Dedifferentiated amniotic fluid mesenchymal stem cell (primary cell): Measurements from ENCODE around the gene TP63.
"Not testable (repeated sequence)": the region's sequence is repeated elsewhere in the genome, so short reads cannot be mapped to it uniquely, and the experiment has no call there.

Source experiments
- DNase-seq: peaks from one replicate; pipeline ENCODE4 v3.0.0-alpha.2; 2016; ENCODE audit errors: extremely low spot score

TP63 gene

GRCh38 chr3:189631373-189631408 is at the start of gene TP63:
TSS of gene TP63 (plus strand) at chr3:189631389. CDS start at chr3:189631516, 127 bp downstream.
- DNase-seq = no peak

GRCh38 chr3:189582179-189582578 is 49.0 kb upstream of the TP63 start:
- no peak for DNase-seq

GRCh38 chr3:189584645-189585044 is 46.5 kb upstream of the TP63 start:
- no peak for DNase-seq

- no peak for DNase-seq
These were observed 44.1 kb upstream of the TP63 start for GRCh38 chr3:189586941-189587663.

- no peak for DNase-seq
These were observed 43.5 kb upstream of the TP63 start for GRCh38 chr3:189587664-189588040.

- no peak for DNase-seq
These were observed 43.1 kb upstream of the TP63 start for GRCh38 chr3:189588070-189588469.

GRCh38 chr3:189588475-189589178 is 42.6 kb upstream of the TP63 start:
- peak; percentile 66 for DNase-seq

GRCh38 chr3:189589179-189589569 is 42.0 kb upstream of the TP63 start:
- DNase-seq = no peak

GRCh38 chr3:189590223-189590622 is 41.0 kb upstream of the TP63 start:
- DNase-seq = no peak

- no peak for DNase-seq
These were observed 37.6 kb upstream of the TP63 start for GRCh38 chr3:189593581-189593980.

GRCh38 chr3:189596078-189596979 is 34.9 kb upstream of the TP63 start:
- DNase-seq = not testable (repeated sequence)

GRCh38 chr3:189597918-189598317 is 33.3 kb upstream of the TP63 start:
- no peak for DNase-seq

GRCh38 chr3:189598530-189599225 is 32.5 kb upstream of the TP63 start:
- DNase-seq = no peak

- DNase-seq = no peak
These were observed 28.7 kb upstream of the TP63 start for GRCh38 chr3:189602471-189602870.

GRCh38 chr3:189605717-189606116 is 25.5 kb upstream of the TP63 start:
- no peak for DNase-seq

GRCh38 chr3:189606774-189607173 is 24.4 kb upstream of the TP63 start:
- DNase-seq = no peak

- not testable (repeated sequence) for DNase-seq
These were observed 18.5 kb upstream of the TP63 start for GRCh38 chr3:189612641-189613040.

- DNase-seq = no peak
These were observed 18.1 kb upstream of the TP63 start for GRCh38 chr3:189613122-189613521.

GRCh38 chr3:189621948-189622603 is 9.1 kb upstream of the TP63 start:
- DNase-seq = no peak

GRCh38 chr3:189622629-189623028 is 8.6 kb upstream of the TP63 start:
- DNase-seq = no peak

GRCh38 chr3:189624130-189624529 is 7.1 kb upstream of the TP63 start:
- DNase-seq = no peak

- no peak for DNase-seq
These were observed 6.1 kb upstream of the TP63 start for GRCh38 chr3:189625071-189625470.
